GM19351 (cell line): Measurements from ENCODE around the gene TRIM40.

ENCODE experiments used
- ATAC-seq: cut with Tn5 transposase; IDR thresholded peaks from one replicate; pipeline ENCODE4 v1.9.1; 2021; ENCODE audit warnings: mild to moderate bottlenecking, moderate library complexity; ENCODE audit not compliant: unreplicated experiment

TRIM40 gene

GRCh38 chr6:30135757-30136156 is at the start of gene TRIM40:
Gene TRIM40, plus strand, starts transcription at chr6:30136140. Its CDS starts 897 bp downstream, at chr6:30137037.
- ATAC-seq = no peak

GRCh38 chr6:30087876-30088275 is 48.1 kb upstream of the TRIM40 start:
- ATAC-seq = no peak

GRCh38 chr6:30091577-30092381 is 44.2 kb upstream of the TRIM40 start:
- ATAC-seq = no peak

- no peak for ATAC-seq
These were observed 42.9 kb upstream of the TRIM40 start for GRCh38 chr6:30092852-30093543.

- no peak for ATAC-seq
These were observed 41.8 kb upstream of the TRIM40 start for GRCh38 chr6:30093951-30094661.

GRCh38 chr6:30096829-30097228 is 39.1 kb upstream of the TRIM40 start:
- ATAC-seq = no peak

GRCh38 chr6:30097902-30098768 is 37.8 kb upstream of the TRIM40 start:
- no peak for ATAC-seq

GRCh38 chr6:30100154-30100553 is 35.8 kb upstream of the TRIM40 start:
- no peak for ATAC-seq

- ATAC-seq = no peak
These were observed 35.1 kb upstream of the TRIM40 start for GRCh38 chr6:30100585-30101443.

- ATAC-seq = peak; percentile 66
These were observed 34.2 kb upstream of the TRIM40 start for GRCh38 chr6:30101444-30102413.

GRCh38 chr6:30102414-30102969 is 33.4 kb upstream of the TRIM40 start:
- no peak for ATAC-seq

- ATAC-seq = no peak
These were observed 32.7 kb upstream of the TRIM40 start for GRCh38 chr6:30102970-30103871.

- ATAC-seq = no peak
These were observed 32.1 kb upstream of the TRIM40 start for GRCh38 chr6:30103872-30104179.

- no peak for ATAC-seq
These were observed 31.3 kb upstream of the TRIM40 start for GRCh38 chr6:30104661-30105060.

- ATAC-seq = no peak
These were observed 24.6 kb upstream of the TRIM40 start for GRCh38 chr6:30111266-30111856.

- ATAC-seq = no peak
These were observed 23.4 kb upstream of the TRIM40 start for GRCh38 chr6:30112402-30112994.
